Right atrium auricular region (tissue), 2 donors: ENCODE data around the gene SLC29A1. TPM values are rescaled to one million over a fixed set of nuclear protein-coding genes. Genes with fewer than 3 reads are reported as not detected.

Experiments
- DNase-seq: peaks from one replicate; pipeline ENCODE4 v3.0.0-alpha.2; 2019; ENCODE audit warnings: low spot score
- H3K27ac ChIP-seq, 2 donors: fragments of 200-600 bp; sonication (generic); 1 replicate in 1 of 2; 2 replicates in 1 of 2; pipeline ENCODE4 v1.5.1; 2016 to 2019
- H3K27me3 ChIP-seq, 2 donors: fragments of 200-600 bp; sonication (generic); one replicate each; pipeline versions ENCODE4 v1.5.1 to v1.6.0; 2017 to 2019
- H3K36me3 ChIP-seq: fragments of 200-600 bp; sonication (generic); one replicate; pipeline ENCODE4 v1.5.1; 2016
- H3K4me1 ChIP-seq, 2 donors: fragments of 200-600 bp; sonication (generic); one replicate each; pipeline versions ENCODE4 v1.5.1 to v1.6.0; 2017 to 2019
- H3K4me3 ChIP-seq, 2 donors: fragments of 200-600 bp; sonication (generic); 1 replicate in 1 of 2; 2 replicates in 1 of 2; pipeline ENCODE4 v1.5.1; 2017 to 2019; ENCODE audit warnings: mild to moderate bottlenecking in 1 of 2, moderate library complexity in 1 of 2
- H3K9me3 ChIP-seq, 2 donors: fragments of 200-600 bp; sonication (generic); one replicate each; pipeline ENCODE4 v1.5.1; 2019
- total RNA-seq, 2 donors: library from RNA; depleted of rRNA; stranded (reverse); fragments of >200 nt; gene quantifications; one replicate each; pipeline ENCODE4 v1.1.0, GENCODE V29; 2016
- TF ChIP-seq, protein P1 (sequence below), 2 donors: fragments of 200-600 bp; sonication (generic); IDR thresholded peaks; one replicate each; pipeline ENCODE4 v1.5.1; 2019; ENCODE audit warnings: antibody characterized with exemption in 2 of 2

Gene SLC29A1
- total RNA-seq, 2 donors from 2014 or later, result 105 to 256 TPM

DNA sequence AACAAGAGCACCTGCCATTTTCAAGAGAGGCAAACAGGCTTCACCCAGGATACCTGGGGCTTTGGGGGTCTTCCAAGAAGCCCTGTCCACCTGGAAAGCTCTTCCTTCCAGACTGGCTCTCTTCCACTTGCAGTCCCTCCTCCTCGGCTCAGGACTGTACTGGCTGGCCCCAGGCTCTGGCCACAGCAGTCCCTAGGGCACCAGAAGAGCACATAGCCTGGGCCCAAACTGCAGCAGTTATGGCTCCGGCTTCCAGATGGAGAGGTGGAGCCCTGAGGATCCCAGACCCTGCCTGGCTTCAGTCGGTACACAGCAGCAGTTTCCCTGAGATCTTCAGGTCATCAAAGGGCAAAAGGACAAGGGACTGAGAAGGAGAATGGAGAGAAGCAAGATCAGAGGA lies 35.5 kb downstream of the SLC29A1 start:
- Histone ChIP-seq H3K27ac (no peak overlapping the region), H3K4me1 (peaks cover 0 to 37% of the 10 kb centered on the region in 2 donors), H3K9me3 (no peaks in the 10 kb centered on the region), H3K36me3 (peaks cover 16% of the 10 kb centered on the region), H3K4me3 (no peak overlapping the region), H3K27me3 (no peaks in the 10 kb centered on the region)
- TF ChIP-seq, protein P1, sequence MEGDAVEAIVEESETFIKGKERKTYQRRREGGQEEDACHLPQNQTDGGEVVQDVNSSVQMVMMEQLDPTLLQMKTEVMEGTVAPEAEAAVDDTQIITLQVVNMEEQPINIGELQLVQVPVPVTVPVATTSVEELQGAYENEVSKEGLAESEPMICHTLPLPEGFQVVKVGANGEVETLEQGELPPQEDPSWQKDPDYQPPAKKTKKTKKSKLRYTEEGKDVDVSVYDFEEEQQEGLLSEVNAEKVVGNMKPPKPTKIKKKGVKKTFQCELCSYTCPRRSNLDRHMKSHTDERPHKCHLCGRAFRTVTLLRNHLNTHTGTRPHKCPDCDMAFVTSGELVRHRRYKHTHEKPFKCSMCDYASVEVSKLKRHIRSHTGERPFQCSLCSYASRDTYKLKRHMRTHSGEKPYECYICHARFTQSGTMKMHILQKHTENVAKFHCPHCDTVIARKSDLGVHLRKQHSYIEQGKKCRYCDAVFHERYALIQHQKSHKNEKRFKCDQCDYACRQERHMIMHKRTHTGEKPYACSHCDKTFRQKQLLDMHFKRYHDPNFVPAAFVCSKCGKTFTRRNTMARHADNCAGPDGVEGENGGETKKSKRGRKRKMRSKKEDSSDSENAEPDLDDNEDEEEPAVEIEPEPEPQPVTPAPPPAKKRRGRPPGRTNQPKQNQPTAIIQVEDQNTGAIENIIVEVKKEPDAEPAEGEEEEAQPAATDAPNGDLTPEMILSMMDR (IDR thresholded peaks at IDR 0.05), result no peak
- DNase-seq, result no peak

DNA sequence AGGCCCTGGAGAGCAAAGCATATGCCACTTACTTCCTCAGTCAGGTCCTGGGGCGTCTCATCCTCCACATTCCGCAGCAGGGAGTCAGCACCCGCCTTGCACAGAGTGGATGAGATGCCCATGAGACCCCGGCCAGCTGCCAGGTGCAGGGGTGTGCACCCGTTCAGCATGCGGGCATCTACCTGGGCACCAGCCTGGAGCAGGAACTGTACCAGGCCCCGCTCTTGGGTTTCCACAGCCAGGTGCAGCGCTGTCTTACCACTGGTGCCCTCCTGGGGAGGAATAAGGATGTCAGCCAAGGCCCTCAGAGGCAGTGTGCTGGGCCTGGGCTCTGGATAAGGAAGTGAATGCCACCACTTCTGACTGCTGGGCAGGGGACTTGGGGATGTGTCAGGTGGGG lies 36.6 kb downstream of the SLC29A1 start:
- Histone ChIP-seq H3K4me1 (peaks cover 0 to 45% of the 10 kb centered on the region in 2 donors), H3K27ac (no peak overlapping the region), H3K27me3 (no peaks in the 10 kb centered on the region), H3K9me3 (no peaks in the 10 kb centered on the region), H3K36me3 (peaks cover 5% of the 10 kb centered on the region), H3K4me3 (no peak overlapping the region)
- DNase-seq, result no peak
- TF ChIP-seq, protein P1 (IDR thresholded peaks at IDR 0.05), result no peak

GRCh38 chr6:44260451-44261297 lies 37.3 kb downstream of the SLC29A1 start:
- Histone ChIP-seq H3K27me3 (no peaks in the 10 kb centered on the region), H3K4me1 (peaks cover 0 to 45% of the 10 kb centered on the region in 2 donors), H3K27ac (no peak overlapping the region), H3K4me3 (no peak overlapping the region), H3K9me3 (no peaks in the 10 kb centered on the region), H3K36me3 (no peaks in the 10 kb centered on the region)
- no peak for DNase-seq
- TF ChIP-seq, protein P1 (IDR thresholded peaks at IDR 0.05), result no peak

GRCh38 chr6:44261581-44261980 lies 38.2 kb downstream of the SLC29A1 start:
- Histone ChIP-seq H3K4me3 (no peak overlapping the region), H3K27ac (no peak overlapping the region), H3K4me1 (peaks cover 0 to 37% of the 10 kb centered on the region in 2 donors), H3K36me3 (no peaks in the 10 kb centered on the region), H3K27me3 (no peaks in the 10 kb centered on the region), H3K9me3 (no peaks in the 10 kb centered on the region)
- DNase-seq, result no peak
- TF ChIP-seq, protein P1 (IDR thresholded peaks at IDR 0.05), result no peak

DNA sequence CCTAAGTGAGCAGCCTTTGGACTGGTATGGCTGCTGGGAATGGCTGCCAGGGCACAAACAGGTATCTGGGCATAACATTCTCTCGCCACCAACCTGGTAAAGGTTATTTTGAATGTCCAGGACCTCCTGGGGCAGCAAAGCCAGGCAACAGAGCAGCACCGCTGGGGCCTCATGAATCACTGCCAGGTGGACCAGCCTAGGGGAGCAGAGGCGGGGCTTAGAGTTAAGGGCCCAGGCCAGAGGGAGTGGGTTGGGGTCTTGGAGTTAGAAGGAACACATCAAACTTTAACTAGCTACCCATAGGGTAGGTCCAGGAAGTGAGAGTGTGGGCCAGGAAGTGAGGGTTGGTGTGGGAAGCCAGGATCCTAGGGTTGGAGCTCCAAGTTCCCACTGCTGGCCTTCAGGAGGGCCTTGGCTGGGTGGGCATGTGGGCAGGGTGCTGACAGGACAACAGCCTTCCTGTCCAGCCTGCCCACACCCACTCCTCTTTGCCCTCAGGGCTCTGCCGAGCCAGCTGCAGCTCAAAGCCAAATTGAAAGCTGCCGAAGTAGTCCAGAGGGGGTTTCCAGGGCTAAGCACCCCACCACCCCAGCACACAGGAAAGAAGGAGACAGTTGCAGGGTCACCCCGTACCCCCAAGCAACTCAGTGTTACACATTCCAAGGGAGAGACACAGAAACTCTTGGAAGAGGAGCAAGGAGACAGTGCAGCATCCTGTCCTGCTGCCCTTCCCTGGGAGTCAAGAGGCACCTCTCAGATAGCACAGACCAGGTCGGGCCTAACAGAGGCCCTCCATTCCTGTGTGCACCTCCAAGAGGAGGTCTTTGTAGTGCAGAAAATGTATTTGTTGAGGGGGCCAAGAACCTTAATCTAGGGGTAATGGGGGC lies 39.3 kb downstream of the SLC29A1 start:
- TF ChIP-seq, protein P1 (IDR thresholded peaks at IDR 0.05), result no peak
- Histone ChIP-seq H3K36me3 (no peaks in the 10 kb centered on the region), H3K27me3 (no peaks in the 10 kb centered on the region), H3K27ac (no peak overlapping the region), H3K9me3 (no peaks in the 10 kb centered on the region), H3K4me3 (peak overlapping the region in 1 of 2 donors; percentile 82), H3K4me1 (peaks cover 0 to 32% of the 10 kb centered on the region in 2 donors)
- DNase-seq, result no peak
